Body of pancreas (tissue), 4 donors: ENCODE measurements around the gene RAB20. TPM values are rescaled to one million over a fixed set of nuclear protein-coding genes. Genes with fewer than 3 reads are reported as not detected.

ENCODE experiments used
- ATAC-seq: fragments of 150-250 bp; one replicate; pipeline ENCODE4 v1.9.1; 2016
- DNase-seq, 4 donors: peaks; one replicate each; pipeline ENCODE4 v3.0.0-alpha.2; 2019
- H3K27ac ChIP-seq, 4 donors: fragments of 200-600 bp; sonication (generic); 1 replicate in 3 of 4; 2 replicates in 1 of 4; pipeline versions ENCODE4 v1.5.1 to v1.6.1; 2016 to 2019; ENCODE audit warnings: mild to moderate bottlenecking in 1 of 4, mixed read lengths in 1 of 4, moderate library complexity in 1 of 4
- H3K27me3 ChIP-seq, 2 donors: fragments of 200-600 bp; sonication (generic); one replicate each; pipeline ENCODE4 v1.6.0; 2016; ENCODE audit warnings: mild to moderate bottlenecking in 1 of 2
- H3K36me3 ChIP-seq, 2 donors: fragments of 200-600 bp; sonication (generic); replicated peaks in 1 of 2; 2 replicates each; pipeline ENCODE4 v1.5.1; 2016; ENCODE audit warnings: low read depth in 2 of 2; ENCODE audit not compliant: insufficient read depth in 1 of 2
- H3K4me1 ChIP-seq: fragments of 200-600 bp; sonication (generic); one replicate; pipeline ENCODE4 v1.6.0; 2016
- H3K4me3 ChIP-seq, 2 donors: fragments of 200-600 bp; sonication (generic); 1 replicate in 1 of 2; 2 replicates in 1 of 2; pipeline ENCODE4 v1.5.1; 2016 to 2019
- H3K9me3 ChIP-seq, 3 donors: fragments of 200-600 bp; sonication (generic); 1 replicate in 2 of 3; 2 replicates in 1 of 3; pipeline ENCODE4 v1.5.1; 2016
- POLR2A ChIP-seq, 3 donors: fragments of 450-650 bp; IDR thresholded peaks; one replicate each; pipeline ENCODE4 v1.6.1; 2016; ENCODE audit warnings: antibody characterized with exemption in 3 of 3, mild to moderate bottlenecking in 2 of 3
- WGBS, 2 donors: methylation state at CpG; one replicate each; pipeline ENCODE4 v1.1.5; 2017; 5-methylcytosine and 5-hydroxymethylcytosine counted together
- intact Hi-C: fragments of 100-400 bp; cut with DNase I; formaldehyde crosslinking; loops from one replicate; pipeline ENCODE4 v1.15.1; 2023
- total RNA-seq, 2 donors: library from RNA; depleted of rRNA; stranded (reverse); fragments of >200 nt; gene quantifications; one replicate each; pipeline ENCODE4 v1.1.0, GENCODE V29; 2016
- TF ChIP-seq, protein P1 (sequence below), 7 experiments: fragments of 450-650 bp in 4 of 7; fragments of 200-600 bp in 3 of 7; sonication (generic) in 3 of 7; IDR thresholded peaks; one replicate each; pipeline ENCODE4 v1.5.1; 2016 to 2019; ENCODE audit warnings: antibody characterized with exemption in 7 of 7

The RAB20 gene
- total RNA-seq, 2 donors from 2014 or later = 23.1 to 35.5 TPM

DNA sequence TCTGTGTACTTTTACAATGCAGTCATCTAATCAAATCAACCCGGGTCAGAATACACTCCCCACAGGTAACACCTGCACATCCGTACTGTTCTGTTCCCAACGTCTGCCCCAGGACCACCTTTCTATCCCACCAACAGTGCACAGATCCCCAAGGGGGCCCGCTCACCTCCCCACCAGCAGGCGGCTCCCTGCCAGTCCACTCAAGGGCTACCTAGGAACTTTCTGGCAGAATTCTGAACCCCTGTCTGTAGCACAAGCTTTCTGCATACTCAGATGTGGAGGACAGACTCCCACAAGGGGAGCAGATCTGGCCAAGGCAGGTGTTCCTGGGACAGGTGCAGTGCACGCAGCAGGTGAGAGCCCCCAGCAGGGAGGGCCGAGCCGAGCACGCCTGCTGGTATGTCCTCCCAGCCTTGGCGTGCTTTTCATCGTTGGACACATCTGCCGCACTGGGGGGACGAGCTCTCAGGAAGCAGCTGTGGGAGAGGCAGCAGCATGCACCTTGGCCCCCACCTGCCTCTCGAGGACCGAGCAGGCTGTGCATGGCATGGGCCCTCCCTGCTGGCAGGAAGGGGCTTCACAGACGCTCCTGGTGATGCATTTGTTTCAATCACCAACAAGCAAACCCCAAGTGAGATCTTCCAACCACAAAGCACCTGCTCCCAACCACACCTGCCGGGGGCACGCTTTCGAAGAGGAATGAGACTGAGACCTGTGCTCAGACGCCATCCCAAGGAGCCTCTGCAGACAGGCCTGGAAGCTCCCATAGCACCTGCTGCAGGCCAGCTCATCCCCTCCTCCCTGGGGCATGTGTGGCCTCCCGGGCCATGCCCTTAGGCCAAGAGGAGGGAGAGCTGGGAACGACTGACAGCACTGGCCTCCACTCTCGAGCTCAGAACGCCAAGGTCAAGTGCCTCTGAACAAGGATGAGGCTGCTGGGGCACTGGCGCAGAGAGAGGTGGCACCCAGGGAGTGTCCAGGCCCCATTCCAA lies 35.9 kb downstream of the RAB20 start:
- WGBS, 2 donors = 36 to 61% methylated on average over 14 to 25 of the region's 25 CpGs
- Histone ChIP-seq H3K36me3 (peaks cover 0 to 7% of the 10 kb centered on the region in 2 donors), H3K27ac (peak overlapping the region; percentile 62 to 90 (median 68)), H3K27me3 (no peaks in the 10 kb centered on the region), H3K4me3 (no peak overlapping the region), H3K4me1 (peaks cover 82% of the 10 kb centered on the region), H3K9me3 (no peaks in the 10 kb centered on the region)
- intact Hi-C loops = no loop called here
- DNase-seq (no peak), ATAC-seq (no peak)
- TF ChIP-seq, protein P1, sequence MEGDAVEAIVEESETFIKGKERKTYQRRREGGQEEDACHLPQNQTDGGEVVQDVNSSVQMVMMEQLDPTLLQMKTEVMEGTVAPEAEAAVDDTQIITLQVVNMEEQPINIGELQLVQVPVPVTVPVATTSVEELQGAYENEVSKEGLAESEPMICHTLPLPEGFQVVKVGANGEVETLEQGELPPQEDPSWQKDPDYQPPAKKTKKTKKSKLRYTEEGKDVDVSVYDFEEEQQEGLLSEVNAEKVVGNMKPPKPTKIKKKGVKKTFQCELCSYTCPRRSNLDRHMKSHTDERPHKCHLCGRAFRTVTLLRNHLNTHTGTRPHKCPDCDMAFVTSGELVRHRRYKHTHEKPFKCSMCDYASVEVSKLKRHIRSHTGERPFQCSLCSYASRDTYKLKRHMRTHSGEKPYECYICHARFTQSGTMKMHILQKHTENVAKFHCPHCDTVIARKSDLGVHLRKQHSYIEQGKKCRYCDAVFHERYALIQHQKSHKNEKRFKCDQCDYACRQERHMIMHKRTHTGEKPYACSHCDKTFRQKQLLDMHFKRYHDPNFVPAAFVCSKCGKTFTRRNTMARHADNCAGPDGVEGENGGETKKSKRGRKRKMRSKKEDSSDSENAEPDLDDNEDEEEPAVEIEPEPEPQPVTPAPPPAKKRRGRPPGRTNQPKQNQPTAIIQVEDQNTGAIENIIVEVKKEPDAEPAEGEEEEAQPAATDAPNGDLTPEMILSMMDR (IDR thresholded peaks at IDR 0.05) = no peak
- TF ChIP-seq POLR2A (IDR thresholded peaks at IDR 0.05) = no peak

GRCh38 chr13:110524541-110525257 lies 36.8 kb downstream of the RAB20 start:
- TF ChIP-seq, protein P1 (IDR thresholded peaks at IDR 0.05) = no peak
- TF ChIP-seq POLR2A (IDR thresholded peaks at IDR 0.05) = peak in 2 of 3 donors; percentile 17 to 20
- ATAC-seq = peak; percentile 44
- H3K9me3 ChIP-seq = no peaks in the 10 kb centered on the region
- 42 to 43% methylated on average over 12 to 21 of the region's 21 CpGs for WGBS, 2 donors
- H3K36me3 ChIP-seq = peaks cover 0 to 7% of the 10 kb centered on the region in 2 donors
- H3K27ac ChIP-seq = peak overlapping the region; percentile 62 to 90 (median 68)
- no peaks in the 10 kb centered on the region for H3K27me3 ChIP-seq
- intact Hi-C loops = no loop called here
- peaks cover 84% of the 10 kb centered on the region for H3K4me1 ChIP-seq
- DNase-seq = peak; percentile 40 to 67 (median 56)
- H3K4me3 ChIP-seq = no peak overlapping the region

DNA sequence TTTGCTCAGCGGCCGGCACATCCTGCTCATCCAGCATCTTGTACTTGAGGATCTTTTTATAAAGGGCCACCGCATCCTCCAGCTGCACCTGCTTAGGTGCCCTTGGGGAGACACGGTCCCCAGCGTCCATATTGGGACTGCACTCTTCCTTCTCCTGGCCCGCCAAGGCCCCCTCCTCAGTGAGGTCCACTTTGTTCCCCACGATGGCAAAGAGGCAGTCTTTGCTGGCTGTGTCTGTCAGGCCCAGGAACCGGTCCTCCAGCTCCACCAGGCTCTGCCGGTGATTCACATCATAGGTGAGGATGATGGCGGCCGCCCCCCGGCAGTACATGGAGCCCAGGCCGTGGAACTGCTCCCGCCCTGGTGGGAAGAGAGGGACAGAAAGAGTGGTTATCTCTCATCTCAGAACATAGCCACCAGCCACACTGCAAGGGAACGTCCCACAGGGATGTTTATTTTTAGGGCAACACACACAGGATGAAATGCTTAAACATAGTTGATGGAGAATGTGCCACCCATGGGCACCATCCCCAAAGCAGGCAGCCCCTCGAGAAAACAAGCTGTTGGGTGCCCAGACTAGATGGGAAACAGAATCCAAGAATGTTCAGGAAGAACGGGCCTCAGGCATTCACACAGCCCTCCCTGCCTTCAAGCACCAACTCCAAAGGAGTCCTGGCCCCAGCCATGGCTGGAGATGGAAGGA lies 37.5 kb downstream of the RAB20 start:
- TF ChIP-seq, protein P1 (IDR thresholded peaks at IDR 0.05) = no peak
- TF ChIP-seq POLR2A (IDR thresholded peaks at IDR 0.05) = no peak
- intact Hi-C loops = no loop called here
- H3K27ac ChIP-seq = peak overlapping the region; percentile 62 to 90 (median 68)
- peaks cover 77% of the 10 kb centered on the region for H3K4me1 ChIP-seq
- H3K9me3 ChIP-seq = no peaks in the 10 kb centered on the region
- WGBS, 2 donors = 84 to 86% methylated on average over 8 to 16 of the region's 17 CpGs
- ATAC-seq (no peak), DNase-seq (no peak)
- H3K36me3 ChIP-seq = peaks cover 0 to 11% of the 10 kb centered on the region in 2 donors
- H3K27me3 ChIP-seq = no peaks in the 10 kb centered on the region
- H3K4me3 ChIP-seq = no peak overlapping the region

DNA sequence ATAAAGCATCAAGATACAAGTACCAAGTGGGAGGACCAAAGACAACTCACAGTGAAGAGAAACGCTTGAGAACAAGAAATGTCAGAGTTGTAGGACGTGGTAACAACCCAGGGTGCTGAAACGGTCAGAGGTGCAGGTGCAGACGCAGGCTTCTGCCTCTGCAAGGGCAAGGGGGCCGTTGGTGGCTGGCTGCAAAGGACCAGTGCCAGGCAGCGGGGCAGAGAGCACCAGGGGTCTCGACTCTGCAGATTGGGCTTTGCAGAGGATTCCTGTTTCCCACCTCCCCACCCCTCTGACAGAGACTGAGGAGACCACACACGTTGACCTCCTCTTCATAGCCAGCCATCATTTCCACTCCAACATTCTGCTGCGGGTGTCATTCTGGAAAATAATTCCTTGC lies 38.3 kb downstream of the RAB20 start:
- peaks cover 0 to 11% of the 10 kb centered on the region in 2 donors for H3K36me3 ChIP-seq
- ATAC-seq (no peak), DNase-seq (no peak)
- H3K27ac ChIP-seq = peak overlapping the region in 1 of 4 donors; percentile 74
- no peaks in the 10 kb centered on the region for H3K9me3 ChIP-seq
- WGBS, 2 donors = 79 to 87% methylated on average over 9 of the region's 9 CpGs
- H3K27me3 ChIP-seq = no peaks in the 10 kb centered on the region
- intact Hi-C loops = no loop called here
- TF ChIP-seq, protein P1 (IDR thresholded peaks at IDR 0.05) = no peak
- TF ChIP-seq POLR2A (IDR thresholded peaks at IDR 0.05) = no peak
- H3K4me3 ChIP-seq = no peak overlapping the region
- H3K4me1 ChIP-seq = peaks cover 69% of the 10 kb centered on the region
